ENCODE results near the gene GCK. TPM values are rescaled to one million over a fixed set of nuclear protein-coding genes. Genes with fewer than 3 reads are reported as not detected.
"Not testable (repeated sequence)": the region's sequence is repeated elsewhere in the genome, so short reads cannot be mapped to it uniquely, and the experiment has no call there.

Gene GCK
- total RNA-seq, 1 experiment from 2014 or later = not detected

GRCh38 chr7:44215531-44215930 lies 26.3 kb upstream of the GCK start:
- no peaks in the 10 kb centered on the region for H3K9me3 ChIP-seq
- H3K27me3 ChIP-seq = no peaks in the 10 kb centered on the region
- H3K4me3 ChIP-seq = no peak overlapping the region
- H3K36me3 ChIP-seq = peaks cover 23% of the 10 kb centered on the region
- DNase-seq = no peak

GRCh38 chr7:44213877-44214388 lies 24.7 kb upstream of the GCK start:
- H3K9me3 ChIP-seq = no peaks in the 10 kb centered on the region
- peaks cover 38% of the 10 kb centered on the region for H3K36me3 ChIP-seq
- H3K4me3 ChIP-seq = no peak overlapping the region
- DNase-seq = no peak
- no peaks in the 10 kb centered on the region for H3K27me3 ChIP-seq

DNA sequence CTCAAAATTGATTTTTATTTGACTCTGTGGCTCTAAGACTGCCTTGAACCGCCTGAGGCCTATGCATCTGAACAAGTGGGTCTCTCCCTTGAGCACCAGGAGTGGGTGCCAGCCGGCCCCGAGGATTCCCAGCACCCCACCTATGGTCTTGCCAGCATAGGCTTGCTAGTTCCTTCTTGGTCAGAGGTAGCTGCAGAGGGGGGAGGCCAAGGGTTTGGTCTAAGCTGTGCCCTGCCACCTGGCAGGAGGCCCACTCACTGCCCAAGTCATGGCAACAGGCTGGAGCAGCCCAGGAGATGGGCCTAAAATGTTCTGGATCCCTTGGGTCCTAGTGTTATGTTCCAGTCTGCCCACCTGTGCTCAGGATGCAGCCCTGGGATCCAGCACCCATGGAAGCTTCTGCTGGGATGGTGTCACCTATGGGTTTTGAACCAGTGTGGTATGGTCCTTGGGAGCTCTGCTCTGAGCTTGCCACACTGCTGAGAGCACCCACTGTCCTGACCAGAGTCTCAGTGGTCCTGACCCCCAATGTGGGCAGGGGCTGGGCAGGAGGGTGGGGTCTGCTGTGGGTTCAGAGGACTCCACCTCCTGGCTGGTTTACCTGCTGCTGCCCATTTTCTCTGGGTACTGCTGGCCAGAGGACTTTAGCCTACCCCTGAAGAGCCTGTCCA lies 24.1 kb upstream of the GCK start:
- Histone ChIP-seq H3K4me3 (no peak overlapping the region), H3K27me3 (no peaks in the 10 kb centered on the region), H3K36me3 (peaks cover 43% of the 10 kb centered on the region), H3K9me3 (no peaks in the 10 kb centered on the region)
- no peak for DNase-seq

GRCh38 chr7:44212581-44213184 lies 23.4 kb upstream of the GCK start:
- Histone ChIP-seq H3K4me3 (no peak overlapping the region), H3K27me3 (no peaks in the 10 kb centered on the region), H3K36me3 (peaks cover 48% of the 10 kb centered on the region), H3K9me3 (no peaks in the 10 kb centered on the region)
- no peak for DNase-seq

DNA sequence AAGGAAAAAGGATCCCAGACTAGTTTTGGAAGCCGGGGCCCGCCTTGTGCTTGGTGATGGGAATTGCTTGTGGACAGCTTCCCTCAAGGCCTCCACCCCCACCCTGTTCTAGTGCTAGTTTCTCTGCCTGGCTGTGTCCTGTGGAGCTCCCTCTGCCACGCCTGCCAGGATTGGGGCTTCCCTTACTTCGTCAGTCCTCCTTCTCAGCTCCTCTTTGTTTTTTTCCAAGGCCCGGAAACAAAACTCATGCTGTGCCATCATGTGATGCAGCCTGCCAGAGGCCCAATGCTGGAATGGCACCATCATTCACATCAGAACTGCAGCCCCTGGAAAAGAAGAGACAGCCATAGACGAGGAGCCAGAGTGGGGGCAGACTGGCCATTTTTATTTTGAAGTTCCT lies 22.8 kb upstream of the GCK start:
- no peak for DNase-seq
- no peaks in the 10 kb centered on the region for H3K27me3 ChIP-seq
- peaks cover 54% of the 10 kb centered on the region for H3K36me3 ChIP-seq
- no peak overlapping the region for H3K4me3 ChIP-seq
- no peaks in the 10 kb centered on the region for H3K9me3 ChIP-seq

- Histone ChIP-seq H3K4me3 (no peak overlapping the region), H3K36me3 (peaks cover 62% of the 10 kb centered on the region), H3K9me3 (no peaks in the 10 kb centered on the region), H3K27me3 (no peaks in the 10 kb centered on the region)
- DNase-seq = no peak
These were observed 22.0 kb upstream of the GCK start for GRCh38 chr7:44211126-44211675.

DNA sequence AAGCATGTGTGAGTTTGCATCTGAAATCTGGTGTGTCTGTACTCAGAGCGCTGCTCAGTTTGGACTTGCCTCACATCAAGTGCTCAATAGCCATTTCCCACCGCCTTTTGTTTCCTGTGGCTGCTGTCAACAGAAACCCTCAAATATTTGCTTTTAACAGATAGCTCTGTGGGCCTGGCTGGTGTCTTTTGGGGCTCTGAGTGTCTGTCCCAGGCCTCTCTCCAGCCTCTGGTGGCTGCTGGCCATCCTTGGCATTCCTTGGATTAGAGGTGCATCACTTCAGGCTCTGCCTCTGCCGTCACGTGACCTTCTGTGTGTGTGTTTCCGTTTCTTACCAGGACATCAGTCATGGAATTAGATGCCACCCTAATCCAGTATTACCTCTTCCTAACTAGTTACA lies 20.9 kb upstream of the GCK start:
- Histone ChIP-seq H3K9me3 (no peaks in the 10 kb centered on the region), H3K36me3 (peaks cover 73% of the 10 kb centered on the region)
- DNase-seq = no peak

GRCh38 chr7:44208085-44208484 lies 18.8 kb upstream of the GCK start:
- peaks cover 85% of the 10 kb centered on the region for H3K36me3 ChIP-seq
- no peaks in the 10 kb centered on the region for H3K27me3 ChIP-seq
- no peak for DNase-seq
- H3K4me3 ChIP-seq = no peak overlapping the region
- H3K9me3 ChIP-seq = no peaks in the 10 kb centered on the region

More for the DNA sequence above, 20.9 kb upstream of the GCK start:
- Histone ChIP-seq H3K27me3 (no peaks in the 10 kb centered on the region), H3K4me3 (no peak overlapping the region)

DNA sequence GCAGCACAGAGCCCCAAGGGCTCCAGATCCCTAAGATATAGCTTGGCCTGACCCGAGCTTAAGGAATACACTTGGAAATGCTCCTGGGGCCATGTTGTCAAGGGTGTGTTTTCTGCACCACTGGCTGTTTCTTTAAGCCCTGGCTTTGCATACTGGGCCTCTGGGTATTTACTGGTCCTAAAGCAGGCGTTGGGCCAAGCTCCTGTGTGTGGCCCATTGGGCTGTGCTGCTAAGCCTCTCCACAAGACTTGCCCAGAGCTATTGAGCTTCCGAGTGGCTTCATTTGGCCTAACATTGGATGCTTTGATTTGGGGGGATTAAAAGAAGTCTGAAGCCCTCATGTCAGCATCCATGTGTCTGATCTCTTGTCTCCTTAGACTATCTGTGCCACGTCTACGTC lies 16.8 kb upstream of the GCK start:
- H3K9me3 ChIP-seq = no peaks in the 10 kb centered on the region
- no peak for DNase-seq
- H3K4me3 ChIP-seq = no peak overlapping the region
- peaks cover 74% of the 10 kb centered on the region for H3K36me3 ChIP-seq
- no peaks in the 10 kb centered on the region for H3K27me3 ChIP-seq

DNA sequence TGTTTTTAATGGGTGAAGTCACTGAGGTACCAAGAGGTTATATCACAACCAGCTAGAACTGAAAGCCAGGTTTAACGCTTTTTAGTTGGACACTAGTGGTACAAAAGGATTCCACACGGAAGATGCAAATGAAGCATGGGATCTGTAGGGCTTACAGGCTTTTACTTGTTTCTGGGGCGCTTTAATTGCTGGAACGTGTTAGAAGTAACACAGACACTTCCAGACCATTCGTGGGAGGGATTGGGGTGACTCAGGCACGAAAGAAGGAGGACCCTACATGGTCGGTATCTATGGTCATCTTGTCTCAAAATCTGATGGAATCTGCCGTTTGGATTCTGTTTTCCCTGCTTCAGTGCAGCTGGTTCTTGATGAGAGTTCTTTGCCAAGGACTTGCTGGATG lies 12.6 kb upstream of the GCK start:
- Histone ChIP-seq H3K27me3 (no peaks in the 10 kb centered on the region), H3K9me3 (no peaks in the 10 kb centered on the region), H3K36me3 (peaks cover 36% of the 10 kb centered on the region), H3K4me3 (peak overlapping the region; percentile 95)
- no peak for DNase-seq

GRCh38 chr7:44200699-44201461 lies 11.6 kb upstream of the GCK start, which contains the start of gene YKT6:
Gene YKT6, plus strand, starts transcription at chr7:44200978. Its CDS starts 158 bp downstream, at chr7:44201136.
- H3K4me3 ChIP-seq = peak within 1 kb of the TSS; percentile 95
- H3K36me3 ChIP-seq = peaks cover 26% of the 10 kb centered on the region
- no peaks in the 10 kb centered on the region for H3K9me3 ChIP-seq
- H3K27me3 ChIP-seq = no peaks in the 10 kb centered on the region
- DNase-seq = peak; percentile 96

DNA sequence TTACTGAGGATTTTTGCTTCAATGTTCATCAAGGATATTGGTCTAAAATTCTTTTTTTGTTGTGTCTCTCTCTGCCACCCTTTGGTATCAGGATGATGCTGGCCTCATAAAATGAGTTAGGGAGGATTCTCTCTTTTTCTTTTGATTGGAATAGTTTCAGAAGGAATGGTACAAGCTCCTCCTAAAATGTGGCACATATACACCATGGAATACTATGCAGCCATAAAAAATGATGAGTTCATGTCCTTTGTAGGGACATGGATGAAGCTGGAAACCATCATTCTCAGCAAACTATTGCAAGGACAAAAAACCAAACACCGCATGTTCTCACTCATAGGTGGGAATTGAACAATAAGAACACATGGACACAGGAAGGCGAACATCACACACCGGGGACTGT lies 10.9 kb upstream of the GCK start:
- H3K9me3 ChIP-seq, DNase-seq: not testable (repeated sequence)

GRCh38 chr7:44197474-44197873 lies 8.2 kb upstream of the GCK start:
- no peaks in the 10 kb centered on the region for H3K36me3 ChIP-seq
- H3K9me3 ChIP-seq = no peaks in the 10 kb centered on the region
- H3K27me3 ChIP-seq = no peaks in the 10 kb centered on the region
- DNase-seq = no peak
- H3K4me3 ChIP-seq = no peak overlapping the region

More for the DNA sequence above, 10.9 kb upstream of the GCK start:
- H3K4me3 ChIP-seq, H3K27me3 ChIP-seq: not testable (repeated sequence)
- H3K36me3 ChIP-seq = peaks cover 19% of the 10 kb centered on the region

GRCh38 chr7:44196450-44196872 lies 7.2 kb upstream of the GCK start:
- Histone ChIP-seq H3K36me3 (no peaks in the 10 kb centered on the region), H3K4me3 (no peak overlapping the region), H3K27me3 (no peaks in the 10 kb centered on the region), H3K9me3 (no peaks in the 10 kb centered on the region)
- peak; percentile 28 for DNase-seq

GRCh38 chr7:44195889-44196288 lies 6.7 kb upstream of the GCK start:
- no peak overlapping the region for H3K4me3 ChIP-seq
- DNase-seq = no peak

GRCh38 chr7:44194562-44195145 lies 5.4 kb upstream of the GCK start:
- Histone ChIP-seq H3K4me3 (no peak overlapping the region), H3K9me3 (no peaks in the 10 kb centered on the region), H3K36me3 (no peaks in the 10 kb centered on the region), H3K27me3 (no peaks in the 10 kb centered on the region)
- DNase-seq = no peak

More at GRCh38 chr7:44195889-44196288, 6.7 kb upstream of the GCK start:
- Histone ChIP-seq H3K36me3 (no peaks in the 10 kb centered on the region), H3K9me3 (no peaks in the 10 kb centered on the region), H3K27me3 (no peaks in the 10 kb centered on the region)

DNA sequence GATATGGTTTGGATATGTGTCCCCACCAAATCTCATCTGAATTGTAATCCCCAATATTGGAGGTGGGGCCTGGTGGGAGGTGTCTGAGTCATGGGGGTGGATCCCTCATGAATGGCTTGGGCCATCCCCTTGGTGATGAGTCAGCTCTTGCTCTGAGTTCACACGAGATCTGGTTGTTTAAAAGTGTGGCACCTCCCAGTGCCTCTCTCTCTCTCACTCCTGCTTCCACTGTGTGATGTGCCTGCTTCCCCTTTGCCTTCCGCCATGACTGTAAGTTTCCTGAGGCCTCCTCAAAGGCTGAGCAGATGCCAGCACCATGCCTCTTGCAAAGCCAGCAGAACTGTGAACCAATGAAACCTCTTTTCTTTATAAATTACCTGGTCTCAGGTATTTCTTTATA lies 4.8 kb upstream of the GCK start:
- Histone ChIP-seq H3K27me3 (no peaks in the 10 kb centered on the region), H3K36me3 (no peaks in the 10 kb centered on the region), H3K9me3 (no peaks in the 10 kb centered on the region), H3K4me3 (no peak overlapping the region)
- DNase-seq = peak; percentile 45

Measured in MG63 (cell line).